Bronchial epithelial cell (primary cell): ENCODE measurements around the gene ARHGDIB. TPM values are rescaled to one million over a fixed set of nuclear protein-coding genes. Genes with fewer than 3 reads are reported as not detected.

Source experiments
- DNase-seq: peaks from one replicate; pipeline ENCODE4 v3.0.0-alpha.2; 2010; ENCODE audit warnings: low read depth
- FAIRE-seq: peaks from 2 replicates; lab custom pipeline; 2011; peaks lifted over from hg19 to GRCh38; lab: Jason Lieb, UNC
- H3K27me3 ChIP-seq: 2 replicates; pipeline ENCODE4 v1.5.1; 2011; ENCODE audit warnings: low read length; ENCODE audit not compliant: control insufficient read depth, insufficient read depth
- H3K36me3 ChIP-seq: 2 replicates; pipeline ENCODE4 v1.5.1; 2011; ENCODE audit warnings: low read length; ENCODE audit not compliant: control insufficient read depth, insufficient read depth
- H3K4me3 ChIP-seq: 2 replicates; pipeline ENCODE4 v1.5.1; 2011; ENCODE audit warnings: mild to moderate bottlenecking, low read depth, low read length, control low read depth
- total RNA-seq: library from RNA; depleted of rRNA; stranded (reverse); fragments of >200 nt; gene quantifications from 2 replicates; pipeline ENCODE4 v1.2.1, GENCODE V29; 2014
- TF ChIP-seq, protein P1 (sequence below): IDR thresholded peaks from 2 replicates; pipeline ENCODE4 v1.5.1; 2011; ENCODE audit warnings: mild to moderate bottlenecking, moderate library complexity, low read length, control low read depth, inconsistent platforms; ENCODE audit not compliant: insufficient read depth, severe bottlenecking

The ARHGDIB gene
- total RNA-seq, 1 donor from 2014 or later, result 0.53 TPM

DNA sequence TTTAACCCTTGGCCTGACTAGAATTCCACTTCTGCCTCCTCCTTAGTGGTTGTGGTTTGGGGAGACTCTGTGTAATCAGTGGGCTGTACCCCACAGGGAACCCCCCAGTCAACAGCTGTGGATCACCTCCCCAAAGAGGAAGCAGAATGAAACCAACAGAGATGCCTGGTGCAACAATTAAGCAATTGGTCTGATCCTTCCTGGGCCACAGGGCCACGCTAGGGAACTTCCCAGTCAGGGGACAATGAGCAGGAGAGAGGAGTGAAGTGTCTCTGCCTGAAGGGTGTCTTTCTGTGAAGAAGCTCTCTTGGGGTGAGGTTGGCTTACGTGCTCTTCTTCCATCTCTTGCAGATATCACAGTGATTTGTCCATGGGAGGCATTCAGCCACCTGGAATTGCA is 19.6 kb upstream of the ARHGDIB start:
- DNase-seq (no peak), FAIRE-seq (no peak)
- Histone ChIP-seq H3K4me3 (no peak overlapping the region), H3K36me3 (no peaks in the 10 kb centered on the region), H3K27me3 (no peaks in the 10 kb centered on the region)
- TF ChIP-seq, protein P1, sequence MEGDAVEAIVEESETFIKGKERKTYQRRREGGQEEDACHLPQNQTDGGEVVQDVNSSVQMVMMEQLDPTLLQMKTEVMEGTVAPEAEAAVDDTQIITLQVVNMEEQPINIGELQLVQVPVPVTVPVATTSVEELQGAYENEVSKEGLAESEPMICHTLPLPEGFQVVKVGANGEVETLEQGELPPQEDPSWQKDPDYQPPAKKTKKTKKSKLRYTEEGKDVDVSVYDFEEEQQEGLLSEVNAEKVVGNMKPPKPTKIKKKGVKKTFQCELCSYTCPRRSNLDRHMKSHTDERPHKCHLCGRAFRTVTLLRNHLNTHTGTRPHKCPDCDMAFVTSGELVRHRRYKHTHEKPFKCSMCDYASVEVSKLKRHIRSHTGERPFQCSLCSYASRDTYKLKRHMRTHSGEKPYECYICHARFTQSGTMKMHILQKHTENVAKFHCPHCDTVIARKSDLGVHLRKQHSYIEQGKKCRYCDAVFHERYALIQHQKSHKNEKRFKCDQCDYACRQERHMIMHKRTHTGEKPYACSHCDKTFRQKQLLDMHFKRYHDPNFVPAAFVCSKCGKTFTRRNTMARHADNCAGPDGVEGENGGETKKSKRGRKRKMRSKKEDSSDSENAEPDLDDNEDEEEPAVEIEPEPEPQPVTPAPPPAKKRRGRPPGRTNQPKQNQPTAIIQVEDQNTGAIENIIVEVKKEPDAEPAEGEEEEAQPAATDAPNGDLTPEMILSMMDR, result no peak

DNA sequence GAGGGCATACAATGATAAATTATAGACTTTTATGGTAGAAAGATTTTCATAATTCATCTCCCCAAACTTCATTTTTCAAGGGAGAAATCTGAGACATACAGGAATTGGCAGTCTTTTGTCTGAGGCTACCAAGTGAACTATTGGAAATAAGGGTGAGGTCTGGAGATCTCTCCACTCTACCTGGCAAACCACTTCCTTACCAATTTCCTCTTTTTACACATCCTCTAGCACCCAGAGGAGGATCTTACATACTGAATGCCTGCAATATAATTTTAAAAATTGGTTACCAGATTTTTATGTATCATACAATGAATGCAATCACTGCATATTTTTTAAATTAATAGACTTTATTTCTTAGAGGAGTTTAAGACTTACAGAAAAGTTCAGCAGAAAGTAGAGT is 18.1 kb upstream of the ARHGDIB start:
- no peaks in the 10 kb centered on the region for H3K36me3 ChIP-seq
- TF ChIP-seq, protein P1, result no peak
- no peak for DNase-seq
- H3K4me3 ChIP-seq, result no peak overlapping the region
- H3K27me3 ChIP-seq, result no peaks in the 10 kb centered on the region
- FAIRE-seq, result no peak

DNA sequence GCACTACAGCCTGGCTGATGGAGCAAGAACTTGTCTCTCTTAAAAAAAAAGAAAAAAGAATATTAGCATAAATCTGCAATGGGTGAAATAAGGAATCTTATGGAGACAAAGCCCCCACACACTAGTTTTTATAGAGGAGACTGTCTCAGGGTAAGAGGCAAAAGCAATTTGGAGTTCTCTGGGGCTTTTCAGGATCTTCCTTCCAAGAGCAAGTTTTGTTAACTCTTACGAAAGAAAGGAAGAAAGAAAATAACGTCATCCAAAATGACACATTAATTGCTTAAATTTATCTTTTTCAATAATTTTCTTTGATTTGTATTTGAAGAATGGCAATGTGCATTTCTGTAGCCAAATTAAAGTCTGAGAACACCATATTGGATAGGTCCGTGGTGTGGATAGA is 15.3 kb upstream of the ARHGDIB start:
- TF ChIP-seq, protein P1, result no peak
- DNase-seq (no peak), FAIRE-seq (no peak)
- Histone ChIP-seq H3K36me3 (no peaks in the 10 kb centered on the region), H3K4me3 (no peak overlapping the region), H3K27me3 (no peaks in the 10 kb centered on the region)

DNA sequence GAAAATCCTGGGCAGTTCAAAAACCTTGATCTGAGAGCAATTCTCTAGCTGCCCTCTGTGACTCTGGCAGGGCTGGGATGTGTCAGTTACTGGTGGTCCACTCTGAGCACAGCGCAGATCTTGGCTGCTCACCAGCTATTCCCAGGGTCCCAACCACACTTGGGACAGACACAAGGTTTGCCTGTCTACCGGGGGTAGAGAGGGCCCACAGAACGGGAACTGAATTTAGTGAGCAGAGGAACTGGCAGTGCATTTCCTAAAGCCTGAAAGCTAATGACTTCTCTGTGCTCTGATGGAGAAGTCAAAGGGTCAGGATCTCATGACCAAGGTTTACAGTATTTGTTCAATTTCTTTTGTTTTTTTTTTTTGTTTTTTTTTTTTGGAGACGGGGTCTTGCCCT is 14.1 kb upstream of the ARHGDIB start:
- FAIRE-seq, result no peak
- no peaks in the 10 kb centered on the region for H3K27me3 ChIP-seq
- TF ChIP-seq, protein P1, result no peak
- H3K36me3 ChIP-seq, result no peaks in the 10 kb centered on the region
- no peak overlapping the region for H3K4me3 ChIP-seq
- DNase-seq, result no peak

DNA sequence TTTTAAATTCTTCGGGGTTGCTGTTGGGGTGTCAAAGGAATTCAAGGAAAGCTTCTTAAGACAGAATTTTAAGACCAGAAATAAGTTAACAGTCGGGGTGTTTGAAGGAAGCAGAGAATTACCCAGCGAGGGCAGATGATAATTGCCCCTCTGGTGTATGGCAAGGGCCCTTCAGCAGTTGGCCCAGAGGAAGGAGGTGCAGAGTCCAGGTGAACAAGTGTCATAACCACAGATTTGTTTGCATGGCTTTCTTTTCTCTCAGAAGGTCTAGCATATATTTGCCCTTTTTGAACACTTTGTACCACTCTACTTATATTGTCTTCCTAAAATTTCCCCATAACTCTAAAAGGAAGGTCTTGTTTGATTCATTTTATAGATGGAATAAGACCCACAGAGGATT is 13.2 kb upstream of the ARHGDIB start:
- Histone ChIP-seq H3K36me3 (no peaks in the 10 kb centered on the region), H3K27me3 (no peaks in the 10 kb centered on the region), H3K4me3 (no peak overlapping the region)
- FAIRE-seq, result no peak
- TF ChIP-seq, protein P1, result no peak
- DNase-seq, result no peak

DNA sequence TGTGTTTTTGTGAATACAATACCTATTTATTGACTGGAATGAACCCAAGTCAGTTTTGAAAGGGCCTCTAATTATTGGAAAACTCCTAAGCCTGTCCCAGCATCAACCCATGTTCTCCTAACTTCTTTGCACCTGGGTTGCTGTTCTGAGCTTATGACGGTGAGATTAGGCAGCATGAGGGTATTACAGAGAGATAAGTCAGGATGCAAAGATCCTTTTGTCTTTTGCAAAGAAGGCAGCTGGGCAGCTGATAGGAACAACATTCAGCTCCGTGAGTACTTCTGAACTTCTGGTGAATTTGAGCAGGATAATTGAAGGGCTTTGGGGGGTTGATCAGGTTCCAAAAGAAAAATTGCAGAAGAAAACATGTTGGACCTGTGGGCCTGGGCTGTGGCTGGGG is 11.4 kb upstream of the ARHGDIB start, which contains the start of gene PDE6H:
Gene PDE6H (plus strand): TSS at position 227 of the 400 bp plus-strand sequence. CDS start 4,971 bp downstream, outside the sequence.
- no peaks in the 10 kb centered on the region for H3K27me3 ChIP-seq
- FAIRE-seq, result no peak
- no peak within 1 kb of the TSS for H3K4me3 ChIP-seq
- no peaks in the 10 kb centered on the region for H3K36me3 ChIP-seq
- no peak for DNase-seq
- TF ChIP-seq, protein P1, result no peak
